Heart left ventricle (tissue), 16 donors: Measurements from ENCODE around the gene ZBTB26. TPM values are rescaled to one million over a fixed set of nuclear protein-coding genes. Genes with fewer than 3 reads are reported as not detected.

Experiments used
- ATAC-seq, 4 donors: fragments of 200-7000 bp; cut with Tn5 transposase; one replicate each; pipeline ENCODE4 v1.9.1; 2020 to 2022; ENCODE audit warnings: moderate library complexity in 4 of 4, mild to moderate bottlenecking in 3 of 4, moderate number of reproducible peaks in 1 of 4
- DNase-seq, 5 donors: peaks; one replicate each; pipeline ENCODE4 v3.0.0-alpha.2; 2020
- H3K27ac ChIP-seq, 12 donors: fragments of 200-600 bp; sonication (generic) in 4 of 12; one replicate each; pipeline versions ENCODE4 v1.5.0 to v1.8.0; 2016 to 2022; ENCODE audit warnings: mild to moderate bottlenecking in 2 of 12
- H3K27me3 ChIP-seq, 9 donors: fragments of 200-600 bp; sonication (generic) in 2 of 9; one replicate each; pipeline versions ENCODE4 v1.5.1 to v1.8.0; 2016 to 2022; ENCODE audit warnings: mild to moderate bottlenecking in 3 of 9
- H3K36me3 ChIP-seq, 9 donors: fragments of 200-600 bp; sonication (generic) in 2 of 9; one replicate each; pipeline versions ENCODE4 v1.5.0 to v1.8.0; 2018 to 2022; ENCODE audit warnings: mild to moderate bottlenecking in 2 of 9
- H3K4me1 ChIP-seq, 12 donors: fragments of 200-600 bp; sonication (generic) in 4 of 12; one replicate each; pipeline versions ENCODE4 v1.5.0 to v1.8.0; 2016 to 2022; ENCODE audit warnings: mild to moderate bottlenecking in 3 of 12
- H3K4me3 ChIP-seq, 12 donors: fragments of 200-600 bp; sonication (generic) in 4 of 12; one replicate each; pipeline versions ENCODE4 v1.5.0 to v1.8.0; 2017 to 2022; ENCODE audit warnings: mild to moderate bottlenecking in 9 of 12, moderate library complexity in 4 of 12
- H3K9me3 ChIP-seq, 12 donors: fragments of 200-600 bp; sonication (generic) in 4 of 12; one replicate each; pipeline versions ENCODE4 v1.5.0 to v1.8.0; 2016 to 2022; ENCODE audit warnings: mild to moderate bottlenecking in 1 of 12
- POLR2A ChIP-seq, 2 donors: fragments of 450-650 bp; IDR thresholded peaks; one replicate each; pipeline ENCODE4 v1.6.1; 2017; ENCODE audit warnings: antibody characterized with exemption in 2 of 2, mild to moderate bottlenecking in 2 of 2, moderate library complexity in 2 of 2
- WGBS, 4 donors: extraction: QIAGEN DNeasy Blood & Tissue Kit in 2 of 4; methylation state at CpG; one replicate each; pipeline versions ENCODE4 v1.1.5 to v1.1.7; 2013 to 2018; 5-methylcytosine and 5-hydroxymethylcytosine counted together
- intact Hi-C, 10 donors: fragments of 100-400 bp; cut with DNase I; formaldehyde crosslinking; loops; one replicate each; pipeline versions ENCODE4 v1.11.1 to v1.14.2; 2022
- polyA plus RNA-seq, 2 donors: library from polyadenylated mRNA; stranded (reverse); fragments of 200-250 nt; gene quantifications; one replicate each; pipeline ENCODE4 v1.2.3, GENCODE V29; 2013
- total RNA-seq, 9 donors: library from RNA; depleted of rRNA in 2 of 9; stranded (reverse); fragments of >200 nt in 2 of 9; fragmentation: NEBNext Ultra II Directional in 3 of 9; extraction: Animal tissue kit (Norgen Biotek cat#: 25700) in 3 of 9; gene quantifications; one replicate each; pipeline versions ENCODE4 v1.1.0 to v1.2.4, GENCODE V29; 2016 to 2023
- TF ChIP-seq, protein P1 (sequence below), 12 donors: fragments of 200-600 bp; sonication (generic) in 4 of 12; IDR thresholded peaks; one replicate each; pipeline versions ENCODE4 v1.5.0 to v1.8.0; 2018 to 2022; ENCODE audit warnings: antibody characterized with exemption in 12 of 12, mild to moderate bottlenecking in 5 of 12
- donor health status: ischemic (EF 13 %, LVEDD 7.1; RV severe dilation, severe dysfunction).
- donor health status: healthy with polysubstance abuse.
- donor health status: DM: no; HTN: yes; CAD: no.
- donor health status: DM: no; HTN: no; CAD: no.
- donor health status: ischemic (EF 25% LVEDD 6.9; RV normal size, moderate dysfunction).
- donor health status: ischemic (EF 25% LVEDD 5.7; RV mildly dilated, moderate dysfunction).
- donor health status: healthy.
- donor health status: DM: yes; HTN: yes; CAD: no.
- donor health status: ischemic (EF 35%, LVEDD 5.7; RV mildly dilated, moderate dysfunction).
- donor health status: nonischemic (EF 11% LVEDD 7.7; RV severe dilation, severe dysfunction).
- donor health status: DM: yes; HTN: yes; CAD: no.
- donor health status: PGD.
- donor health status: ischemic (EF 29% LVEDD 5.4; RV normal size, mild dysfunction).
- donor health status: nonischemic (EF 23%, LVEDD 6.1; RV moderate dilation, normal function).

ZBTB26 gene
- total and polyA plus RNA-seq, 11 donors: 1.3 to 6.1 (median 3.3) TPM

DNA sequence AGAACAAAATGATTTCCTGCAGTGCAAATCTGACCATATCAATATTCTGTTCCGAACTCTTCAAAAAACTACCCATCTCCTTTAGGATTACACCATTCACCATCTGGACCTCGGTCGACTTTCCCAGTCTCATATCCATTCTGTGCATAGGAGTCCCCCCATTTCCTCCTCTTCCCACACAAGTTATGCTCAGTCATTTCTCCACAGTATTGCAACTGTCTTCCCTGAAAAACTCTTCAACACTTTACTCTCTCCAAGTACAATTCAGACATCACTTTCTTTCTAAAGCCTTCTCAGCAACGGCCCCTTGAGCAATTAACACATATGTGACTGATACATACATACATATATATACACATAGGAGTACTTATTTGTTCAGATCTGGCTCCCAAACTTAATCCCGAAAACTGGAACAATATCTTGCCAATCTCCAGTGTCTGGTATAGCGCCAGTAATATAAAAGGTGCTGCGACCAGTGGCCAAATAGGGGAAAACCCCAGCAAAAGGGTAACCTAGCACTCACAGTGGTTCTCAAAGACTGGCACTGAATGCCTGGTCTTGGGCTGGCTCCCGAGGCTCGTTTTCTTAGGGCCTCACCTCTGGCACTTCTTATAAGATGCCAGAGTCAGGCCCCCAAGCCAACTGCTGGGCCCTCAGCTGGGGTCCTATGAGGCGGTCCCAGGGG lies 629 bp downstream of the ZBTB26 start:
- Histone ChIP-seq H3K27ac (peak overlapping the region; percentile 70 to 94 (median 90)), H3K4me3 (peak overlapping the region; percentile 63 to 99 (median 80)), H3K36me3 (peaks cover 0 to 6% (median 0%) of the 10 kb centered on the region in 9 donors), H3K27me3 (no peaks in the 10 kb centered on the region), H3K4me1 (peaks cover 3 to 42% (median 32%) of the 10 kb centered on the region in 12 donors), H3K9me3 (no peaks in the 10 kb centered on the region)
- WGBS, 4 donors: 20 to 24% (median 24%) methylated on average over 9 to 10 of the region's 10 CpGs
- TF ChIP-seq, protein P1, sequence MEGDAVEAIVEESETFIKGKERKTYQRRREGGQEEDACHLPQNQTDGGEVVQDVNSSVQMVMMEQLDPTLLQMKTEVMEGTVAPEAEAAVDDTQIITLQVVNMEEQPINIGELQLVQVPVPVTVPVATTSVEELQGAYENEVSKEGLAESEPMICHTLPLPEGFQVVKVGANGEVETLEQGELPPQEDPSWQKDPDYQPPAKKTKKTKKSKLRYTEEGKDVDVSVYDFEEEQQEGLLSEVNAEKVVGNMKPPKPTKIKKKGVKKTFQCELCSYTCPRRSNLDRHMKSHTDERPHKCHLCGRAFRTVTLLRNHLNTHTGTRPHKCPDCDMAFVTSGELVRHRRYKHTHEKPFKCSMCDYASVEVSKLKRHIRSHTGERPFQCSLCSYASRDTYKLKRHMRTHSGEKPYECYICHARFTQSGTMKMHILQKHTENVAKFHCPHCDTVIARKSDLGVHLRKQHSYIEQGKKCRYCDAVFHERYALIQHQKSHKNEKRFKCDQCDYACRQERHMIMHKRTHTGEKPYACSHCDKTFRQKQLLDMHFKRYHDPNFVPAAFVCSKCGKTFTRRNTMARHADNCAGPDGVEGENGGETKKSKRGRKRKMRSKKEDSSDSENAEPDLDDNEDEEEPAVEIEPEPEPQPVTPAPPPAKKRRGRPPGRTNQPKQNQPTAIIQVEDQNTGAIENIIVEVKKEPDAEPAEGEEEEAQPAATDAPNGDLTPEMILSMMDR (IDR thresholded peaks at IDR 0.05): no peak
- no peak for TF ChIP-seq POLR2A (IDR thresholded peaks at IDR 0.05)
- DNase-seq (no peak), ATAC-seq (no peak)
- intact Hi-C loops: loop anchor here in 2 of 10 donors (1.0 to 10.0 kb wide), 2 partner anchors 17 to 54 kb away; partner anchors contain the start of gene ZBTB6 (in 1 of the 2)

DNA sequence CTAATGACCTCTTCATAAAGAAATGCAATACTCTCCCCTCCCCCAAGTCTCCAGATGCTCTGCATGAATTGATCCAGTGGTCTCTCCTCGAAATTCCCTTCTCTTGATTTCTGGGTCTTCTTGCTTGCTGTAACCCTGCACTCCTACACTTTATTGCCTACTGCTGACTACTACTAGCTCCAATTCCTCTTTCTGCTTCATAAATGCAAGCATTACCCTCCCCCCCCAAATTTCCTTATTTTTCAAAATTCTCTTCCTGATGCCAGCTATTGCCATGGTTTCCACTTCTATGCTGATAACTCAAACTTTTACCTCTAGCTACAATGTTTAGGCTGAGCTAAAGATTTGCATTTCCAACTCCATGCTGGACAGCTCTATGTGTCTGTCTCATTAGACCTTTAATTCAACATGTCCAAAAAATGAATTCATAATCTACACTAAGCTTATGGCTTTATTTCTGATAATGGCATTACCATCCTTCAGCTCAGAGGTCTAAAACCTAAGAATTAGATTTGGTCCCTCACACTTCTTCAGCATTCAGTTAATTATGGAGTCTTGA lies 1.4 kb downstream of the ZBTB26 start:
- WGBS, 4 donors: 82 to 90% (median 86%) methylated on average over 1 of the region's 1 CpG
- Histone ChIP-seq H3K27ac (peak overlapping the region in 1 of 12 donors; percentile 7), H3K4me1 (peaks cover 3 to 42% (median 32%) of the 10 kb centered on the region in 12 donors), H3K36me3 (peaks cover 0 to 2% (median 0%) of the 10 kb centered on the region in 9 donors), H3K27me3 (no peaks in the 10 kb centered on the region), H3K4me3 (peak overlapping the region in 5 of 12 donors; percentile 76 to 99 (median 88)), H3K9me3 (no peaks in the 10 kb centered on the region)
- intact Hi-C loops: loop anchor here in 1 of 10 donors (10.0 kb wide), 1 partner anchor 55 kb away; no protein-coding TSS in a partner anchor
- no peak for DNase-seq
- TF ChIP-seq, protein P1 (IDR thresholded peaks at IDR 0.05): no peak
- no peak for TF ChIP-seq POLR2A (IDR thresholded peaks at IDR 0.05)
- ATAC-seq: no peak

DNA sequence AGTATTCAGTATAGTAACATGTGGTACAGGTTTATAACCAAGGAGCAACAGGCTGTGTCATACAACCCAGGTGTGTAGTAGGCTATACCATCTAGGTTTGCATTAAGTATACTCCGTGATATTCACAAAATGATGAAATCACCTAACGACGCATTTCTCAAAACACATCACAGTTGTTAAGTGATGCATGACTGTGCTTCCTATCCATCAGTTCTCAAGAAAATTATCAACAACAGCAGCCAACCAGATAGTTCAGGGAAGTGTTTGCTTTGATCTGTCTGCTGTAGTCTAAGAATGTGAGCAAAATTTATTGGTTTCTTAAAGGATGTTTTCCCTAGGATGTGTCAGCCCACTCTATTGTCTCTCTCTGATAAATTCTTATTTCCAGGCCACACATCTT lies 7.4 kb downstream of the ZBTB26 start:
- Histone ChIP-seq H3K36me3 (peaks cover 0 to 29% (median 21%) of the 10 kb centered on the region in 9 donors), H3K27me3 (no peaks in the 10 kb centered on the region), H3K4me1 (peaks cover 0 to 5% (median 0%) of the 10 kb centered on the region in 12 donors), H3K4me3 (no peak overlapping the region), H3K27ac (no peak overlapping the region), H3K9me3 (no peaks in the 10 kb centered on the region)
- ATAC-seq (no peak), DNase-seq (no peak)
- 80 to 92% (median 88%) methylated on average over 3 of the region's 3 CpGs for WGBS, 4 donors
- intact Hi-C loops: no loop called here
- TF ChIP-seq POLR2A (IDR thresholded peaks at IDR 0.05): no peak
- TF ChIP-seq, protein P1 (IDR thresholded peaks at IDR 0.05): no peak

DNA sequence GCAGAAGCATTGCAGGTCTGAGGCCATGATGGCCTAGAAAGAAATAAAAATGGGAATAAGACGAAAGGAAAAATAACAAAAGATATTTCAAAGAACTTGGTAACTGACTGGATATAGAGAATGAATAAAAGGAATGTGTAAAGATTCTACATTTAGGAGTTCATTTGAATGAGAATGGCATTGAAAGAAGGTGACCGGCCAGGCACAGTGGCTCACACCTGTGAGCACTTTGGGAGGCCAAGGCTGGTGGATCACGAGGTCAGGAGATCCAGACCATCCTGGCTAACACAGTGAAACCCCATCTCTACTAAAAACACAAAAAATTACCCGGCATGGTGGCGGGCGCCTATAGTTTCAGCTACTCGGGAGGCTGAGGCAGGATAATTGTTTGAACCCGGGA lies 8.6 kb downstream of the ZBTB26 start:
- H3K4me3 ChIP-seq: no peak overlapping the region
- H3K36me3 ChIP-seq: peaks cover 0 to 40% (median 32%) of the 10 kb centered on the region in 9 donors
- TF ChIP-seq, protein P1 (IDR thresholded peaks at IDR 0.05): no peak
- no peak for TF ChIP-seq POLR2A (IDR thresholded peaks at IDR 0.05)
- intact Hi-C loops: no loop called here
- ATAC-seq (no peak), DNase-seq (no peak)
- 87 to 94% (median 91%) methylated on average over 8 of the region's 8 CpGs for WGBS, 4 donors
- H3K27me3 ChIP-seq: no peaks in the 10 kb centered on the region
- no peaks in the 10 kb centered on the region for H3K4me1 ChIP-seq
- no peak overlapping the region for H3K27ac ChIP-seq
- H3K9me3 ChIP-seq: no peaks in the 10 kb centered on the region
